Lower lobe of right lung (tissue), 2 donors: ENCODE measurements around the gene IGLON5. TPM values are rescaled to one million over a fixed set of nuclear protein-coding genes. Genes with fewer than 3 reads are reported as not detected.
A peak's percentile ranks its signal among the peaks of the same experiment; 100 is the strongest.

ENCODE experiments used
- ATAC-seq, 2 donors: fragments of 200-7000 bp; cut with Tn5 transposase; one replicate each; pipeline ENCODE4 v1.9.1; 2020 to 2022; ENCODE audit warnings: mild to moderate bottlenecking in 2 of 2, moderate library complexity in 2 of 2
- DNase-seq: peaks from one replicate; pipeline ENCODE4 v3.0.0-alpha.2; 2020
- H3K27ac ChIP-seq: fragments of 200-600 bp; one replicate; pipeline ENCODE4 v1.8.0; 2022
- H3K27me3 ChIP-seq: fragments of 200-600 bp; one replicate; pipeline ENCODE4 v1.8.0; 2022; ENCODE audit warnings: low read depth
- H3K36me3 ChIP-seq: fragments of 200-600 bp; one replicate; pipeline ENCODE4 v1.8.0; 2022; ENCODE audit warnings: mild to moderate bottlenecking
- H3K4me1 ChIP-seq: fragments of 200-600 bp; one replicate; pipeline ENCODE4 v1.8.0; 2022
- H3K4me3 ChIP-seq: fragments of 200-600 bp; one replicate; pipeline ENCODE4 v1.8.0; 2022; ENCODE audit warnings: mild to moderate bottlenecking
- H3K9me3 ChIP-seq: fragments of 200-600 bp; one replicate; pipeline ENCODE4 v1.8.0; 2022
- intact Hi-C: fragments of 100-400 bp; cut with DNase I; formaldehyde crosslinking; loops from one replicate; pipeline ENCODE4 v1.11.0; 2022
- total RNA-seq: library from RNA; stranded (reverse); fragmentation: NEBNext Ultra II Directional; extraction: Animal tissue kit (Norgen Biotek cat#: 25700); gene quantifications from one replicate; pipeline ENCODE4 v1.2.1, GENCODE V29; 2021
- TF ChIP-seq, protein P1 (sequence below): fragments of 200-600 bp; IDR thresholded peaks from one replicate; pipeline ENCODE4 v1.8.0; 2022; ENCODE audit warnings: antibody characterized with exemption, mild to moderate bottlenecking
- donor health status: DM: no; HTN: yes; CAD: no; lungs with severe emphysema.

IGLON5 gene
- total RNA-seq, 1 donor from 2014 or later, result not detected

DNA sequence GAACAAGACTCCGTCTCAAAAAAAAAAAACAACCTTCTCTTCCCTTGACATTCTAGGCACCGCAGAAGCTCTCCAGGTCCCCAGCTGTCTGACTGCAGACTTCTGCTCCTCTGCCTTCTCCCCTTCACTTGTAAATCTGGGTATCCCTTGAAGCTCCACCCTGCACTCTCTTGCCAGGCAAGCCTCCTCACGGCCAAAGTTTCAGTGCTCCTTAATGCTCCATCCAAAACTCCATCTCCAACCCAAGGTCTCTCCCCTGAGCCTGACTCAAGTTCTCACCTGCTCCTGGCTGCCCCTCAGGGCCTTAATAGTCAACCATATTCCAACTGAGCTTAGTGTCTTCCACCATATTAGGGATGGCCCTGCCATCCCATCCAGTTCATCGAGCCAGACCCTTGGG, 58.8 kb downstream of the IGLON5 start:
- Histone ChIP-seq H3K27me3 (no peaks in the 10 kb centered on the region), H3K27ac (no peak overlapping the region), H3K9me3 (no peaks in the 10 kb centered on the region), H3K4me3 (no peak overlapping the region), H3K36me3 (no peaks in the 10 kb centered on the region), H3K4me1 (peaks cover 13% of the 10 kb centered on the region)
- intact Hi-C loops, result no loop called here
- DNase-seq (no peak), ATAC-seq (no peak)
- TF ChIP-seq, protein P1, sequence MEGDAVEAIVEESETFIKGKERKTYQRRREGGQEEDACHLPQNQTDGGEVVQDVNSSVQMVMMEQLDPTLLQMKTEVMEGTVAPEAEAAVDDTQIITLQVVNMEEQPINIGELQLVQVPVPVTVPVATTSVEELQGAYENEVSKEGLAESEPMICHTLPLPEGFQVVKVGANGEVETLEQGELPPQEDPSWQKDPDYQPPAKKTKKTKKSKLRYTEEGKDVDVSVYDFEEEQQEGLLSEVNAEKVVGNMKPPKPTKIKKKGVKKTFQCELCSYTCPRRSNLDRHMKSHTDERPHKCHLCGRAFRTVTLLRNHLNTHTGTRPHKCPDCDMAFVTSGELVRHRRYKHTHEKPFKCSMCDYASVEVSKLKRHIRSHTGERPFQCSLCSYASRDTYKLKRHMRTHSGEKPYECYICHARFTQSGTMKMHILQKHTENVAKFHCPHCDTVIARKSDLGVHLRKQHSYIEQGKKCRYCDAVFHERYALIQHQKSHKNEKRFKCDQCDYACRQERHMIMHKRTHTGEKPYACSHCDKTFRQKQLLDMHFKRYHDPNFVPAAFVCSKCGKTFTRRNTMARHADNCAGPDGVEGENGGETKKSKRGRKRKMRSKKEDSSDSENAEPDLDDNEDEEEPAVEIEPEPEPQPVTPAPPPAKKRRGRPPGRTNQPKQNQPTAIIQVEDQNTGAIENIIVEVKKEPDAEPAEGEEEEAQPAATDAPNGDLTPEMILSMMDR, result no peak

DNA sequence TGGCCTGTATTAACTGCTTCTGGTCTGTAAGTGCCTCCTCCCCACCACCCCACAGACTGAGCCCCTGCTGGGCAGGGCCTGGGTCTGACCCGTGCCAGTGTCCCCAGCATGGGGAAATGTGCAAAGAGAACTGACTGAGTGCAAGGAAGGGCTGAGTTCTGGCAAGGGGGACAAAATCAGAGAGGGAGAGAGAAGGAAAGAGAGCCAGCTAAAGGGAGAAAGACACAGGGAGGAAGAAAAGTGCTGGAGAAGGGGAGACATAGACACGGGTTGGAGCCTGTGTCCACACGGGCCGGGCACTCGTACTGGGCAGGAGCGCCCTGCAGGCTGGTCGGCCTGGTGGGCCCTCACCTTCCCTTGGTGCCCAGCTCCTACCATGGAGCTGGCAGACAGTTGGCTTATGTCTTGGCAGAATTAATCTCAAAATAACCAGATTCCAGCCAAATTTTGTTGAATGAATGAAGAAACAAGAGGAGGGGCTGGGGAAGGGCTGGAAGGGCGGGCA, 59.8 kb downstream of the IGLON5 start:
- H3K4me3 ChIP-seq, result peak overlapping the region; percentile 30
- H3K9me3 ChIP-seq, result no peaks in the 10 kb centered on the region
- H3K36me3 ChIP-seq, result no peaks in the 10 kb centered on the region
- no peak for DNase-seq
- H3K4me1 ChIP-seq, result peaks cover 6% of the 10 kb centered on the region
- intact Hi-C loops, result no loop called here
- TF ChIP-seq, protein P1, result no peak
- H3K27me3 ChIP-seq, result no peaks in the 10 kb centered on the region
- ATAC-seq, result no peak
- no peak overlapping the region for H3K27ac ChIP-seq

GRCh38 chr19:51372021-51372648, 60.7 kb downstream of the IGLON5 start:
- intact Hi-C loops, result no loop called here
- Histone ChIP-seq H3K4me3 (peak overlapping the region; percentile 30), H3K27me3 (no peaks in the 10 kb centered on the region), H3K4me1 (peaks cover 6% of the 10 kb centered on the region), H3K36me3 (no peaks in the 10 kb centered on the region), H3K27ac (peak overlapping the region; percentile 64), H3K9me3 (no peaks in the 10 kb centered on the region)
- TF ChIP-seq, protein P1, result no peak
- ATAC-seq, result no peak
- DNase-seq, result no peak

- Histone ChIP-seq H3K9me3 (no peaks in the 10 kb centered on the region), H3K4me1 (peaks cover 6% of the 10 kb centered on the region), H3K4me3 (peak within 1 kb of the TSS; percentile 30), H3K36me3 (no peaks in the 10 kb centered on the region), H3K27ac (peak within 1 kb of the TSS; percentile 64), H3K27me3 (no peaks in the 10 kb centered on the region)
- TF ChIP-seq, protein P1, result no peak
- intact Hi-C loops, result no loop called here
- DNase-seq (no peak), ATAC-seq (peak; percentile 17 to 26)
Observed at GRCh38 chr19:51372649-51373504, 61.4 kb downstream of the IGLON5 start, which contains the start of gene NKG7. Gene NKG7 (minus strand): TSS chr19:51372654. CDS start chr19:51372535, 119 bp downstream.

GRCh38 chr19:51375504-51376221, 64.2 kb downstream of the IGLON5 start:
- no peak for ATAC-seq
- no peaks in the 10 kb centered on the region for H3K27me3 ChIP-seq
- intact Hi-C loops, result no loop called here
- no peak overlapping the region for H3K4me3 ChIP-seq
- TF ChIP-seq, protein P1, result no peak
- no peak for DNase-seq
- H3K4me1 ChIP-seq, result no peaks in the 10 kb centered on the region
- H3K9me3 ChIP-seq, result no peaks in the 10 kb centered on the region
- H3K36me3 ChIP-seq, result no peaks in the 10 kb centered on the region
- H3K27ac ChIP-seq, result no peak overlapping the region
